ENCODE measurements around the gene PAXX.
A peak's percentile ranks its signal among the peaks of the same experiment; 100 is the strongest.
"Not testable (repeated sequence)": the region's sequence is repeated elsewhere in the genome, so short reads cannot be mapped to it uniquely, and the experiment has no call there.

Gene PAXX

DNA sequence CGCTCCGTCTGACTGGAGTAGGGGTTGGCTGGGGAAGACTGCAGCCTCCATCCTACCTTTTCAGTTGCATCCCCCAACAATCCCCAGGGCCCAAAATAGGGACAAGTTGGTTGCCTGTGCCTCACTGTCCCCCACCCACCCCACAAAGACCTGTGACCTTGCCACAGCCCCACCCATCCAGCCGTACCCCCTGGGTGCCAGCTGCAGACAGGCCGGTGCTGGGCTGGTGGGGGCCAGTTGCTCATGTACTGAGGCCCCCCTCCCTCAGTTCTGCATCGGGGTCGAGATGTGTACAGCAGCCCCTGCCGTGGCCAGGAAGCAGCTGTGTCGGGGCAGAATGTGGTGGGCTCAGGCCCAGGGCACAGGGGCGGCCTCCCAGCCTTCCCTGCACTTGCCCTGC, 9.1 kb upstream of the PAXX start:
- DNase-seq, result no peak

- no peak for DNase-seq
These were observed 8.4 kb upstream of the PAXX start for GRCh38 chr9:136983656-136984314.

DNA sequence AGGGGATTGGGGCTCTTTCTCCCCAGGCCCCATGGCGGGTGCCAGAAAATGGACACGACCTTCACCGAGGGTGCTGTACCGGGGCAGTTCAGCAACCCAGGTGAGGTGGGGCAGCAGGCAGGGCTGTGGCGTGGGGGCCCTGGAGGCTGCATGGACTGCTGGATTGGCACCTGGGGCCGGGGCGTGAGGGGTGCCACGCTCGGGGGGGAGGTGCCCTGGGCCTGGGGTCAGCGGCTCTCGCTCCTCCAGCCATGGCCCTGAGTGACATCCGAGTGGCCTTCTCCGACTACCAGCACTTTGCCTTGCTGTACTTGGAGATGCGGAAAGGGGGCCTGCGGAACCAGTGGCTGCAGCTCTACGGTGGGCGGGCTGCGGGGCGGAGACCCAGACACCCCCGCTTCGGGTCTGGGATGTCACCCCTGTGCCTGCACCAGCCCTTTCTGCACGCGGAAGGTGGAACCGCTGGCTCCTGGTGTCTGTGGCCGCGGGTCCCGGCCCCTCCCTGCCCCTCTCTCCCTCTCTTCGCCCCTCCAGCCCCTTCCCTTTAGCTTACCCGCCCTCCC, 7.7 kb upstream of the PAXX start:
- DNase-seq, result no peak

GRCh38 chr9:136985027-136985602, 7.1 kb upstream of the PAXX start:
- DNase-seq, result no peak

DNA sequence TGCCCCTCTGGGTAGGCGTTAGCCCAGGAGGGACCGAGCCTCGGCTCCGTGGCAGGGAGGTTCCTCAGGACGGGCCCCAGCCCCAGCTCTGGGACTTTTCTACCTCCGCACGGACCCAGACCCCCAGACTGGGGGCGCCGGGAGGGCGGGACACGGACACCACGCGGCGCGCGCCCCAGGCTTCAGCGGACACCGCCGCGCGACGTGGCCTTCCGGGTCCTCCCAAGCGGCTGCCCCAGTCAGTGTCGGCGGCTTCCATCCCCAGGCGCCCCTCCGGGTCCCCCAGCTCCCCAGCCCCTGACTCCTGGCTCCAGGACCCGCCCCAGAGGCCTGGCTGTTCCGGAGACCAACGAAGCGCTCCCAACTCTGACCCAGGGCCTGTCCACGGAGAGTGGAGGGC, 6.4 kb upstream of the PAXX start:
- no peak for DNase-seq

DNA sequence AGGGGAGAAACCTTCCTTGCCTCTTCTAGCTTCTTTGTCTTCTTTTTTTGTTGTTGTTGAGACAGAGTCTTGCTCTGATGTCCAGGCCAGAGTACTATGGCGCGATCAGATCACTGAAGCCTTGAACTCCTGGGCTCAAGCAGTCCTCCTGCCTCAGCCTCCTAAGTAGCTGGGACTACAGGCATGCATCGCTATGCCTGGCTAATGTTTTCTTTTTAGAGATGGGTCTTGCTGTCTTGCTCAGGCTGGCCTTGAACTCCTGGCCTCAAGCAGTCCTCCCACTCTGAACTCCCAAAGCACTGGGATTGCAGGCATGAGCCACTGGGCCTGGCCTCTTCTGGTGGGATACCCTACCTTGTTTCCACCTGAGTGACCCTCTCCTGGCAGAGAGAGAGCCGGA, 3.4 kb upstream of the PAXX start:
- DNase-seq, result no peak

DNA sequence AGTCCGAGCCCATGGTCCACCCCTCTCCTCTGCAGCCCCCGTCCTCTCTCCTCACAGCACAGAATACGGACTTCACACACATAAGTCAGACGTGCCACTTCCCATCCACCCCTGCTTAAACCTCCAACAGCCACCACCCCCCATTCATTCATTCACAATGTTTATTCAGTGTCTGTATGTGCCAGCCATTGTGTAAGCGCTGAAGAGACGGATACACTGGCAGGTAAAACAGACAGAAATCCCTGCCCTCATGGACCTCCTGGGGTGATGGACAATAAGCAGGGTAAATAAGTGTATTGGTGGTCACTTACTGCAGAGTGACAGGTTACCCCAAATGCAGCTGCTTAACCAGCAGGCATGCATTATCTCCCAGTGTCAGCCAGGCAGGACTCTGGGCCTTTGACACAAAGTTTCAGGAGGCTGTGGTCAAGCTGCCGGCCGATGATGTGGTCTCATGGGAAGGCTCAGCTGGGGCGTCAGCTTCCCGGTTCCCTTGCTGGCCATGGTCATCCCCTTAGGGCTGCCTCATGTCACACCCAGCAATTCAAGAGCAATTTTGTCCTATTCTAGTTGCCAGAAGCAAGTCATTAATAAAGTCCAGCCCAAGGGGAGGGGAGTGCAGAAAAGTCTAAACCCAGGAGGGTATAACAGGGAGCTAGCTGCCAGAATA, 1.8 kb upstream of the PAXX start:
- DNase-seq, result no peak

- no peak for DNase-seq
These were observed 672 bp downstream of the PAXX start for GRCh38 chr9:136992819-136993369.

- no peak for DNase-seq
These were observed 2.1 kb downstream of the PAXX start for GRCh38 chr9:136994180-136994887.

DNA sequence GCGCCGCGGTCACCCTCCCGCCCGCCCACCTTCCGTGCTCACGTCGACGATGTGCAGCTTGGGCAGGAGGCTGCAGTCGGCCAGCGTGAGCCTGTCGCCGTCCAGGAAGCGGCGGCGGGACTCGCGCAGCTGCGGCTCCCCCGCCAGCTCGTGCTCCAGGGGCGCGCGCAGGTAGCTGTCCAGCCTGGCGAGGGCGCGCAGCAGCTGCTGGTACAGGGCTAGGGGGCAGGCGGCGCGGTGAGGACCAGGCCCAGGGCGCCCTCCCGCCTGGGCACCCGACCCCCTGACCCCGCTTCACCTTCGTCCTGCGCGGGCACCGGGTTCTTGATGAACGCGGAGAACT, 2.6 kb downstream of the PAXX start:
- DNase-seq, result no peak

- no peak for DNase-seq
These were observed 3.1 kb downstream of the PAXX start for GRCh38 chr9:136995362-136995761.

DNA sequence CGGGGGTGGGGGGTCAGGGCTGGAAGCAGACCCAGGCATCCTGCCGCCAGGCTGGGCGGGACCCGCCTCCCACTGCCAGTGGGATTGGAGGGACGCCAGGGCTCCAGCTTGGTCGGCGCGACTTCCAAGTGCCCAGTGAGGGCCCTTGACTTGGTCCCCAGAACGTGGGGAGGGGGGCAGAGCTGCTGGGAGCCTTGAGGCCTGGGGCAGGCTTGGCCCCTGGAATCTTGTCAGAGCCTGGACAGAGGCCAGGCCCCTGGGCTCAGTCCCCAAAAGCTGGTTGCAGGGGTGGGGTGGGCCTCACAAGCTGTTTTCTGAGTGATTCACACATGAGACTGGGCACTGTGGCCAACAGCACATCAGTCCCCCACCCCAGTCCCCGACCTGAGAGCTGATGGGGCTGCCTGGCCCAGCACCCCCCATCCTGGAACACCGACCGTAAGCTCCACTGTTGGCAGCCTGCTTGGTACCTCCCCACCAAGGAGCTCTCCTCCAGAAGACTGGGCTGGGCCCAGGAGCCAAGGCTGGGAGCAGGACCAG, 3.6 kb downstream of the PAXX start:
- DNase-seq, result peak; percentile 47

- DNase-seq, result no peak
These were observed 4.4 kb downstream of the PAXX start, which contains the start of gene CLIC3 for GRCh38 chr9:136996361-136997292. CLIC3 (minus strand) TSS chr9:136996568; CDS start chr9:136996543, 25 bp downstream.

DNA sequence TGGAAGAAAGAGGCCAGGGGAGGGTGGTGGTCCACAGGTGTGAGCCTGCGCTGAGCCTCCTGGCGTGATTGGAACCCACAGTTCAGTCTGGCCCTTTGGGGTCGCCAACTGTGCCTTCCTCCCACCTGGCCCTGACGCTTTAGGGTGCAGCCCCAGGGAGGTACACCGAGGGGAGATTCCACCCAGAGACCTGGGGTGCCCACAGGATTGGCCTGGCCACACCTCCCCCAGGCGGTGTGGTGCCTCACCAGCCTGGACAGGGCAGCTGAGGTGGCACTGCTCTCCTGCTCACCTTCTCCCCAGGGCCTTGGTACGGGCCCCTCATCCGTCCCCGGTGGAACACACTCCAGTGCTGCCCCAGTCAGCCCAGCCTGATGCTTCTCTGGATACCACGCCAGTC, 5.1 kb downstream of the PAXX start:
- DNase-seq, result no peak

GRCh38 chr9:136997830-136998234, 5.6 kb downstream of the PAXX start:
- no peak for DNase-seq

GRCh38 chr9:137000177-137000930, 8.1 kb downstream of the PAXX start:
- peak; percentile 53 for DNase-seq

GRCh38 chr9:137001857-137002645, 9.8 kb downstream of the PAXX start:
- no peak for DNase-seq

DNA sequence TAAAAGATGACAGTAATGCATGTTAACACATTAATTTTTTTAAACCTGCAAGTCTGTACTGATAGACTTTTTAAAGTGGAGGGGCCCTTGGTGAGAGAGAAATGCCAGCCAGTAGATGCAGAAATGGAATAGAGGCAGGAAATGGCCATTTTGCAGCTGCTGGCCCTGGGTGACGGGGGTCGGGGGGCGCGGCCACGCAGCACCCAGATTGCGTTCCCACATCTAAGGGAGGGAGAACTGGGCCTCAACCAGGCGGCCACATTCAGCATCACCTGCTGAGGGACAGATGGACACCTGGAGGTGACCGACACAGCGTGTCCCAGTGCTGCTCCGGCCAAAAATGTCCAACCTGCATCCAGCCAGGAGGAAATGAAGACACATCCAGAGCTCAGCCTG, 10.4 kb downstream of the PAXX start:
- DNase-seq, result no peak

- DNase-seq, result not testable (repeated sequence)
These were observed 12.1 kb downstream of the PAXX start for GRCh38 chr9:137004285-137004684.
